ENCODE data around the gene TMIE.

TMIE gene, protein sequence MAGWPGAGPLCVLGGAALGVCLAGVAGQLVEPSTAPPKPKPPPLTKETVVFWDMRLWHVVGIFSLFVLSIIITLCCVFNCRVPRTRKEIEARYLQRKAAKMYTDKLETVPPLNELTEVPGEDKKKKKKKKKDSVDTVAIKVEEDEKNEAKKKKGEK

DNA sequence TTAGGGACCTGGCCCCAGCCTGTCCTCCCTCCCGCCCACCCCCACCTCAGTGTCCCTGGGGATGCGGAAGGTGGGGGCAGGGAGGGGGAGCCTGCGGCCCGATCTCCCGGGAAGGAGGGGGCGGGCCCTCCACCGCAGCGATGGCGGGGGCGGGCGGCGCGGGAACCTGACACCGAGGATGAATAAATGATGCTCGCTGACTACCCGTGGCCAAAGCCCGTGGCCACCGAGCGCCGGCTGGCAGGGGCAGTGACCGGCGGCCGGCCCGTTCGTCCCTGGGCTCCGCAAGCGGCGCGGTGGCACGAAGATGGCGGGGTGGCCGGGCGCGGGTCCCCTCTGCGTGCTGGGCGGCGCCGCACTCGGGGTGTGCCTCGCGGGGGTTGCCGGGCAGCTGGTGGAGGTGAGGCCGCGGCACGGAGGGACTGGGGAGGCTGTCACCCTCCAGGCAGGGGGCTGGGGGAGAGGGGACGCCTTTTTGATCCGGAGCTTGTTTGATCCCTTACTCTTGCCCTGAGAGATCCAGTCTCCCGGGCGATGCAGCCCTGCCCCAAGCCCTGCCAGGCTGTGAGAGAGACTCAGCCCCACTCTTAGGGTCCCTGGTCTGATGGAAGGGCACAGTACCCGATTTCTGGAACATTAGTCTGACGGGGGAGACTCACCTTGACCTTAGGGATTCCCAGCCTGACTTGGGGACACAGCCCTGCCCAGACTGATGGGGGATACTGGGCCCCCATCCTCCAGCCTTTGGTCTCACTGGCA lies at the start of gene TMIE:
Gene TMIE (plus strand): TSS at position 212 of the 759 bp plus-strand sequence. CDS start 96 bp downstream, at position 308.
- DNase-seq, result no peak

DNA sequence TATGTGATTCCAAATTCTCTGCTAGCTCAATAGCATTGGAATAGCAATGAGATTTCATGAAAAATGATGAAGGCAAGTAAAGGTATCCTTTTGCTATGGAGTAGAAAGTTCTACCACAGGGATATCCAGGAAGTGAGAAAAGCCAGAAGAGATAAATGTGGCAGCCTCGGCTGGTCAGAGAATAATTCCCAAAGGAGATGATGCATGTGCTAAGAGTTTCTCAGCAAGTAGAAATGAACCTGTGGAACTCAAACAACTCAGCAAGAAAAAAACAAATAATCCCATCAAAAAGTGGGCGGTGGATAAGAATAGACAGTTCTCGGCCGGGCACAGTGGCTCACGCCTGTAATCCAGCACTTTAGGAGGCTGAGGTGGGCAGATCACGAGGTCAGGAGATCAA lies 45.9 kb upstream of the TMIE start:
- no peak for DNase-seq

DNA sequence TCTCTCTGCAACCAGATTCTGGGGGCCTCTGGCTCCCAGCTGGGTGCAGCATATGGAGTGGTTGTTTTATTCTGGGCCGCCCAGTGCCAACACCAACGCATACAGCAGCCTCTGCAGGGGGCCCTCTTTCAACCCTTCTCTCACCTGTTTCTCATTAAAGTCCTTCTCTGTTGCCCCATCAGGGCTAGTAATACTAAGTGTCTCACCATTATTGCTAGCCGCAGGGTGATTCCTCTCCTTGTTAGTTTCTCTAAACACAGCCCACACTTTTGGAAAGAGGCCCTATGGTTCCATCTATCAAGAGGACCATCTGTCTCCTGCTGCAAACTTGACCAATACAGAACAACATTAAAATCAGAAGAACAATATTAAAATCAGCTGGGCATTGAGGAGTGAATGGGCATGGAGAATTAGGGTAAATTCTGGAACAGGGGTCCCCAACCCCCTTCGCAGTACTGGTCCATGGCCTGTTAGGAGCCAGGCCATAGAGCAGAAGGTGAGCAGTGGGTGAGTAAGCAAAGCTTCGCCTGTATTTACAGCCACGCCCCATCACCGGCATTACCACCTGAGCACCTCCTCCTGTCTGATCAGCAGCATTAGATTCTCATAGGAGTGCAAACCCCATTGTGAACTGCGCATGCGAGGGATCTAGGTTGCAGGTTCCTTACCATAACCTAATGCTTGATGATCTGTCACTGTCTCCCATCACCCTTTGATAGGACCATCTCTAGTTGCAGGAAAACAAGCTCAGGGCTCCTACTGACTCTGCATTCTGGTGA lies 44.2 kb upstream of the TMIE start:
- DNase-seq, result peak; percentile 47

DNA sequence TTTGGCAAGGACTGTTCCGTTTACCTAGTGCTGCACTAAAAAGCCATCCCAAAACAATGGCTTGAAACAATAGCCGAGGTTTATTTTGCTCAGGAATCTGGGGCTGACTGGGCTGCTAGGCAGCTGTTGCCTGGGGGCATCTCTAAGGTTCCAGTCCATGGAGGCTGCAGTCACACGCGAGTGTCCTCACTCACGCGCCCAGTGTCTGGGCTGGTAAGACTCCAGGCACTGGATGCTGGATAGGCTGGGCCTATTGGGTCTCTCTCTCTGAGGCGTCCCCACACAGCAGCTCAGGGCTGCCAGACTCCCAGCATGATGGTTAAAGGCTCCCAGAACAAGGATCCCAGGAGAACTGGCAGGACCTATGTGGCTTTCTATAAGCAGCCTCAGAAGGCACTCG lies 41.9 kb upstream of the TMIE start:
- DNase-seq, result no peak

DNA sequence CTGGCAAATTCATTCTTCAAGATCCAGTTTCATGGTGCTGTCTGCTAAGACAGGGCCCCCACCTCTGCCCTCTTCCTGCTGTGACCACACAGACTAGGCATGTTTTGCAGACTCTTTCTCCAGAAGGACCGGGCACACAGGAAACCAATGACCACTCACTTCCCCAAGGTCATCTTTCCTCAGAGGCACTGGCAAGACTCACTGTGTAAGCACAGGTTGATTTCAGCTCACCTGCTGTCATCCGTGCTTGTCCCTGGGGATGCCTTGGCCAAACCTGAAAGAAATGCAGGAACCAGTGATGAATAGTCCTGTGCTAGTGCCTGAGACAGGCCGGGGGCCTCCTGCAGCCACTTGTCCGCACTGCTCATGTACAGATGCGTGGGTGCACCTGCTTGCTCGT lies 41.2 kb upstream of the TMIE start:
- no peak for DNase-seq

DNA sequence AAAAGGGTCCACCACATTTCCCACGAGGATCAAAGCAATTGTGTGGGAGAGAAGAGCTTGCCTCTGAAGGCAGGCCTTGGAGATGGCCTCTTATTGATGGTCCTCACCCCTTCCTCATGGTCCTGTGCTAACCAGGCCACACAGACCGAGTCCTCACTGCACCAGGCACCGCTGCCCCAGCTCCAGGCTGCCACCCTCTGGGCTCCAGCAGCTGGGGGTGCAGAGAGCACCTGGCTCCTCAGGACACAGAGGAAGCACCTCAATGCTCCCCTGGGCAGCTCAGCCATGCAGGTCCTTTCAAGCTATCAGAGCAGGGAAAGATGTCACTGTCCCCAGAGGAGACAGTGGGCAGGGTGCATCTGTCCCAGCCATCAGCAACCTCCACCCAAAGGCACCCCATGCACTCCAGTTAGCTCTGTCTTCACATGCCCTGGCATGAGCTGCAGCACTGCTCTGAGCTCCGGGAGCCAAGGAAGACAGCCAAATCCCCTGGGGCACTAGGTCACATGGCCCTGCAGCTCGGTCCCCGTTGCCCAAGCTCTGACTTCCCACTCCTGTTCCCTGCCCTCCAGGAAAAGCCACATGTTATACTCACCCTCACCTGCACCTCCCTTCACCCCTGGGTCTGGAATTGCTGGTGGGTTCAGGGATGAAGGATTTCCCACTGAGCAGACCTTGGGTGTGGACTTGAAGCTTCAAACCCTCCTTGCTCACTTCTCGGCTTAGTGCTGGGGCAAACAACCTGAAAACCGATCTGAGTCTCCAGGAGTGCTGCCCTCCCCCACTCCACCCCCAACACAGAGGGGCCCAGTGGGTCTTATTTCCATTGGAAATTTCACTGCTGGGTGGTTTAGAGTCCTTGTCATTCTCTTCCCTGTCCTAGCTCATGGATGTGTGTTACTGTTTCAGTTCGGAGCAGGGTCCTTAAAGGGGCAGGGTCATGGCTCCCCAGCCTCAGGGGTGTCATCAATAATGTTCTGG lies 40.4 kb upstream of the TMIE start:
- DNase-seq, result peak; percentile 26

DNA sequence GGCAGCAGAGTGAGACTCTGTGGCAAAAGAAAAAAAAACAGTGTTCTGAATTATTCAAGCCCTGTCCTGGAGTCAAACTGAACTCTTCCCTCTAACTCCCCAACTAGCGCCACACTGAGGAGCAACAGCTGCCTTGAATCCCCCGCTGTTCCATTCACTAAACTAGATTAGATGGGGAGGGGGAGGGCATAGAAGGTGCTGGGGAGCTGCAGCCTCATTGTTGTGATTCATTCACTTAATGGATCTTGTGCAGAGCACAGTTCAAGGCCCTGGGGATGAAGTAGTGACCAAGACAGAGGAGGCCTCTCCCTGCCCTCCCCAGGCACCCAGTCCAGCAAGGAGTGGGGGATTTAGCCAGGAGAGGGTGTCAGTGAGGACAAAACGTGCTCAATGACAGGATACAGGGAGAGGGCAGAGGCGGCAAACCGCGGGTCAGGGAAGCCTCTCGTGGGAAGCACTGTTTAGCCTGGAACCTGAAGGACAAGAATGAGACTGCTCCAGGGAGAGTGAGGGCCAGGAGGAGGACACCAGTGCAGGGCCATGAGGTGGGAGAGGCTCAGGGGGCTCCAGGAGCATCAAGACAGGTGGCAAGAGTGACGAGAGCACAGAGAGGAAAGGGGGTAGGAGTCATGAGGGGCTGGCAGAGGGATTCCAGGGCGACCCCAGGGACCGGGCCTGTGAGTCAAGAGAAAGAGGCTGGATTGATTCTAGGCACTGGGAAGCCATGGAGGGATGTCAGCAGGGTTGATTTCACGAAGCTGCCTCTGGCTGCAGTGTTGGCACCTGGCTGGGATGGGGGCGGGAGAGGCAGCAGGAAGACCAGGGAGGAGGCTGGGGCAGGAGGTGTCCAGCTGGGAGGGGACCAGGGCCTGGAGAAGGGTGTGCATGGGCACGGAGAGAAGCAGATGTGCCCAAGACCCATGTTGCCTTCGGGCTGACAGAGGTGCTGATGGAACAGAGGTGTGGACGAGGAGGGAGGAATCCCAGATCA lies 39.1 kb upstream of the TMIE start:
- DNase-seq, result no peak

DNA sequence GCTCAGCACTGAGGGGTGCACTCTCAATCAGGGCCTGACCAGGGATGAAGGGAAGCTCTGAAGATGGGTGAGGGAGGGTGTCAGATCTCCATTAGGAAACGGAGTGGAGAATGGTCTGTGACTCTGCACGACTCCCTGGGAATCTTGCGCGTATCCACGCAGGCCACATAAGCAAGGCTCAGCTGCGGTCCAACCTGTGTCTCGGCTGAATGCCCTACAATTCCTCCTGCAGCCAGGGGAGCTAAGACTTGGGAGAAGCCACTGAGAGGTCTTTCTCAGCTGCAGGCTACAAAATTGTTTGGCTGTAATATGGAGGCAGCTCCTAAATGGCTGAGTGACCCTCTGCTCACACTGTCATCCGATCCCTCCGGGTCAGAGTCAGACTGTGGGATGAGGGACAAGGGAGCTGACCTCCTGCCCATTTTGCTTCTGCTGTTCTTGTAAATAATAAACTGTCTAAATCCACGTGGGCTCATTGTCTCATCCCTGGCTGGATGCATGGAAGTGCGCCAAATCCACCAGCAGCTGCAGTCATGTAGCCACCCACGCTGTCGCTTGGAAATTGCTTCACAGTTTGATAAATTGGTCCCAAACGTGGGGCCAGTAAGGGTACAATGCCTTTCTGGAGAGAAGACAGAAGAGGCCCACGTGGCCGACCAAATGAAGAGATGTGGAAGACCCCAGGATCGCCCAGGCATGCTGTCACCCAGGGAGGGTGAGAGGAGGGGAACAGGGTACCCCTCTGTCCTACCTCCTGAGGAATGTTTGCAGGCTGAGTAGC lies 38.2 kb upstream of the TMIE start:
- DNase-seq, result no peak

DNA sequence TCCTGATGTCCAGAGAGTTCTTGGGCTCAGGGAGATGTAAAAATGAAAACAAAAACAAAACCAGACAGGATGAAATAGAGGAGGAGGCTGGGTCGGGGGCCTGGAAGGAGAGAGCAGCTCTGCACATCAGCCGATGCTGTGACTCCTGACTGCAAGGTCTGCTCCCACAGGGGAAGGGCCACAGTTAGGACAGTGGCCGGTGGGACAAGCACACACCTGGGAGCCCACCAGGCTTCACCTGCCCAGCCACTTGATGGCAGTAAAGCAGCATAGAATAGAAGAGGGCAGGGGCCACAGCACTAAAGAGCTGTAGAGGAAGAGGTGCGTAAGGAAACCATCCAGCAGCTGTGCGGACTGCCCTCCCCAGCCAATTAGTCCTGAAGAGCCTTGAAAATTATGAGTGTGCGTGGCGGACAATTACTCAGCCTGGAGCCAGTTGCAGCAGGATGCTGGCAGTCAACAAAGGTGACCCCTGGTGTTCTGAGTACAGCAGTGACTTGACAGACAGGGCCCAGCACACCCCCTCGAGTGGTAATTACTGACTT lies 37.5 kb upstream of the TMIE start:
- DNase-seq, result peak; percentile 57

DNA sequence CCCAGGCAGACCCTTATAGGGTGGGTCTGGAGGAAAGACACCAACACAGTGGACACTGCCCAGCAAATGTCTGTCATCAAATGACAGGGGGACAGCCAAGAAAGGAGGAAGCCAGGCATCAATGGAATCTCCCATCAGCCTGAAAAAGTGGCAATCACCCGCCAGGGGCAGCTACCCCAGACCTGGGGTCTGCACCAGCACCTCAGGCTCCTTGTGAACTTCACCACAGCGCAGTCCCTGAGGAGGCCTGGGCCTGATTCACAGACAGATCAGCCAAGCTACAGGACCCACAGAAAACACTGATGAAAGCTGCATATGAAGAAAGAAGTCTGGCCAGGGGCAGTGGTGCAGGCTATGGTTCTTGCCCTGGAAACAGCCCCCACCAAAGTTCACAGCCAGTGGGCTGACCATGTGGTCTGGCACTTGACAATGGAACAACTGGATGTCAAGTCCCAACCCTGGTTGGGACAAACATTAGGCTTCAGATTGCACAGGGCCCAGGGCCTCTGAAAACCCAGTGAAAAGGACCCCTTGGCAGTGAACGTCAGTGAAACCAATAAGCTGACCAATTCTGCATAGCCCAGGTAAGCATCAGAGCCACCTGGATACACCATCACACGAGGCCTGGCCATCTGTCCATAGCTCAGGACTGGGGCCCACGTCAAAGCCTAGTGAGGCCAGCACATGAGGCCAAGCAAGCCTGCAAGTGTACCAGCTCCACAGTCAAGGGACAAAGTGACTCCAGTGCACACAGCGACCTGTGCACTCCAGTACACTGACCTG lies 36.8 kb upstream of the TMIE start:
- no peak for DNase-seq

DNA sequence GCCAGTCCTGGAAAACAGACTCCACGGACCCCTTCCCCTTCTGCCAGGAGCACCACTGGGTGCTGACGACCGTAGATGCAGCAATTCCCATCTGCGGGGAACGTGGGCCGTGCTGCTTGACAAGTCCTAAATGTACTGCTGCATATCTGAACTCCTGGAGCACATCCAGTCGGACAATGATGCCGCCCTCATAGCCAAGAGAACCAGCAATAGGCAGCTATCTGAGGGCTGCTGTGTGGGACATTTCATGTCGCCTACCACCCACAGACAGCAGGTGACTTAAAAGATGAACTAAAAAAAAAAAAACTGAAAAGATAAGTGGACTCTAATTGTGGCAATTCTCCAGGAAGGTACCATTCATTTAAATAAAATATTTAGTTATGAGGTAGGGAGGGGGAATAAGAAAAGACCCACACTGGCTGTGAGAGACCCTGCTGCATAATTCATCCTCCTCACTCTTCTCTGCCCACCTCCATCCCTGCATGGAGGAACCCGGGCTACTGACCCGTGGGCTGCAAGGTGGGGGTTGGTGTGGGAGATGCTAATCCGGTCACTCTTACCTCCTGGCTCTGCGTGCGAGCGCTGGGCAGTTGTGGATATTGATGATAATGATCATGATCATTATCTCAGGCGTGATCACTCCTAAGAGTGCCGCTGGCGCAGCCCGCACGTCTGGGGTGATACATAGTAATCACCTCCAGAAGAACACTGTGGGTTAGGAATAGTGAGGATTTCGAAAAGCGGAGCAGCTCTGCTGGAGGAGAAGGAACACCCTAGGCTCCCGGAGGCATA lies 36.0 kb upstream of the TMIE start:
- no peak for DNase-seq

DNA sequence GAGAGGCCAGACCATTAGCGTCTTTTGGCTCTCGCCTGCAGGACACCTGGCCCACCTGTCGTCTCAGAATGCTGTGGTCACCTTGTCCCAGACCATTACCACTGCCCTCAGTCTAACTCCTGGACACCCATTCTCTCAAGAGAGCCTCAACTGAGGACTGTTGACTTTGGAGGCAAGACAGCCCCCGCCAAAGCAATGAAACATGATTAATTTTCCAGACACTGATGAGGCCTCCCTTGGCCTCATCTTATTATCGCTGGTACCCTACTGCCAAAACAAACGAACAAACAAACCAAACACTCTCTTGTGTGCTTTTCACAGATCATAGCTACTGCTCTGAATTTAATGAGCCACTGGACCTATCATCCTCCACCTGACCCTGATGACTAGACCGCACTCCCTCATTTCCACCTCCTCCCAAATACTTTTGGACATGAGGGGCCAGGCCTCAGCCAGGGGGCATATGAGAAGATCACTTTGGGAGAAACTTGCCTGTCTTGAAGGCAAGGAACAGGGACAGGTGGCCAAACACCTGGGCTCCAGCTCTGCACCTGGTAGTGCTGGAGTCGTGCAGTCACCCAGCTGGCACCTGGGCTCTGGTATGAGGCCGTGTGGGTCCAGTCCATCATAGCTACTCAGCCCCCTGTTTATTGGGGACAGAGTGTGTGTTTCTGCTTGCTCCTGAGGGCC lies 35.3 kb upstream of the TMIE start:
- peak; percentile 82 for DNase-seq

DNA sequence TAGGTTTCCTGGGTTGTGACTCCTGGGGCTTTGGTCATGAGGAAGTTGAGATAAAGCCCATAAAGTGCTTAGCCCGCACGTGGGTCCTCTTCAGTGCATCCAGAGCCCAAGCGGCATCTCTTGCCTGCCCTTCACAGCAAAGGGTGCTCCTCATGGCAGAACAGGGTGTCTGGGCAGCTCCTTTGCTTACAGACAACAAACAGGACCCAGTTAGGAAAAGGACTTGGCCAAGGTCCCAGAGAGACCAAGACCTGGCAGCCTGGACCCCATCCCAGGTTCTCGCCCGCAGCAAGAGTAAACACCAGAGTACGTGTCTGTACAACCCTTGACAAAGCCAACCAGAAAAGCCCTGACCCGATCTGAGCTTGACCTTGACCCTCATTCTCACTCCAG lies 34.7 kb upstream of the TMIE start:
- no peak for DNase-seq

DNA sequence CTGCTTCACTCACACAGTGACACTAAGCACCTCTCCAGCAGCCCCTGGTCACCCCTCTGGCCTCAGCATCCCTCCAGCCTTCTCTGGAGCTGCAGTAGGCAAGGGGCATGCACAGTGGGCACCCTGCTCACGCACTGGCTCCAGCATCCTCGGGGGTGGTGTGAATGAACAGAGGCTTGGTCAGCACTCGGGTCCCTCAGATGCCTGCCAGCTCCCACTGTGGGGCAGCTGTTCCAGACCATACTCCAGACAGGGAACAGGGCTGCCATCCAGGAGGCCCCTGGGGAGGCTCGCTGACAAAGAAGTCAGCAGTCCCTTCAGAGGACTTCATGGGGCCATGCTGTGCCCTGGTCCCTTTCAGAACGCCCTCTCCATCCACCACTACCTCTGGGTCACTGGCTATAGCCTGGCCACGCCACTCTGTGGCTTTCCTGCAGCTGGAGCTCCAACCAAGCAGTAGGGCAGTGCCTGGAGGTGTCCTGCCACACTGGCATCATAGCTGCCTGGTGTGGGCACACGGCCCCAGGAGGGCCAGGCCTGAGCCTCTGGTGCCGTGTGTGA lies 34.1 kb upstream of the TMIE start:
- DNase-seq, result no peak

DNA sequence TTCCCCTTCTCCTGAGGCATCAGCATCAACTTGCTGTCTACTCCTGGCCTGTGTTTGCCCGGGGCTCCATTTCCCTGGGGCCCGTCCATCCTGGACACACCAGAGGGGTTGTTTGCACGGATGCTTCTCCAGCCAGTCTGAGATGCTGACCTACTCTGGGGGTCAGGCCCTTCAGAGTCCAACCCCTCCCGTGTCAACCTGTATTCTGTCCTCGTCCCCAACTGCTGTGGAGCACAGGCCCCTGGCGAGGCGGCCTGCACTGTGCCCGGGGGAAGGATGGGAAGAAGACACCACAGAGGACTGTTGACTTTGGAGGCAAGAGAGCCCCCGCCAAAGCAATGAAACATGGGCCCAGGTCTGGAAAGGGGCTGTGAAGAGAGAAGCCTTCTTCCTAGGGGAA lies 33.5 kb upstream of the TMIE start:
- no peak for DNase-seq

DNA sequence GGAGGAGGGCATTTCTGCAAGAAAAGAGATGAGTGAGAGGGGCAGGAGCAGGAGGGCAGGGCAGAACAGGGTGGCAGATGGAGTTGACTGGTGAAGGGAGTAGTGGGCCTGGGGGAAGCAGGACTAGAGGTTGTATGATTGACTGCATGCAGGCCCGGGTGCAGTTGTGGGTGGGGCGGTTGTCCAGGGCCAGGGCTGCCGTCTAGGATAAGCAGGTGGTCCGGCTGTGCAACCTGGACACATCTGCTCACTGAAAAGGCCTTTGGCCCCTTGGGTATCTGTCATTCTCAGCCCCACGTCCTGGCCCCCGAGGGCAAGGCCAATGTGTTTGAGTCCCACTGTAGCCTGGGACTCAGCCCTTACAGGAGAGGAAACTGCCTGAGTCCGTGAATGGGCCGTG lies 33.1 kb upstream of the TMIE start:
- no peak for DNase-seq

DNA sequence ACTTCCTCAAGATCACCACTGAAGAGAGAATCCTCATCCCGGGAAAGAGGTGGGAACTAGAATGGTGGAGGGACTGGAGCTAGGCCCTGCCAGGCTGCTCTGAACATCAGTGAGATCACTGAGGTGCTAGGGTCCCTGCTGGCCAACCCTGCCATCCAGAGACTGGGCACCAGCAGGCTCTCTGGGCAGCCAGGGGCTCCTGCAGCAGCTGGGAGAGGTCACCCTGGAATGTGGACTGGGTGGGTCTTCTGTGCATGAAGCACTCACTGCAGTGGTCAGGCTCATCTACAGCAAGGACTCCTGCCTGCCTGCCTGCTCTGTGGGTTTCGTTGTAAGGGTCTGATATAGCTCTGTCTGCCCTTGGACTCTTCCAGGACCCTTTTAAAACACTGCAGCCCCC lies 32.6 kb upstream of the TMIE start:
- DNase-seq, result no peak
